OCI-LY3 (cell line): ENCODE results near the gene RNF175.

Source experiments
- H2AFZ ChIP-seq: fragments of 200-600, 300-600 bp; shearing (Covaris generic); 2 replicates; pipeline ENCODE4 v1.6.0; 2014; ENCODE audit warnings: antibody characterized with exemption, low read depth, low read length
- H3K27ac ChIP-seq: fragments of 200-600, 300-600 bp; sonication (generic); 2 replicates; pipeline ENCODE4 v1.5.1; 2014; ENCODE audit warnings: mild to moderate bottlenecking, low read length, moderate library complexity, mixed read lengths
- H3K27me3 ChIP-seq: fragments of 200-600, 300-600 bp; sonication (generic); 2 replicates; pipeline ENCODE4 v1.6.1; 2014; ENCODE audit warnings: low read depth, low read length, mixed read lengths
- H3K36me3 ChIP-seq: fragments of 200-600, 300-600 bp; sonication (generic); replicated peaks from 2 replicates; pipeline ENCODE3; 2014; ENCODE audit warnings: low read depth, low read length, mixed read lengths
- H3K4me1 ChIP-seq: fragments of 300-600, 200-600 bp; sonication (generic); 2 replicates; pipeline ENCODE4 v1.6.1; 2014; ENCODE audit warnings: low read length, mixed read lengths
- H3K4me2 ChIP-seq: fragments of 200-600, 300-600 bp; sonication (generic); 2 replicates; pipeline ENCODE4 v1.6.1; 2014; ENCODE audit warnings: low read length, mixed read lengths
- H3K4me3 ChIP-seq: fragments of 300-600, 200-600 bp; sonication (generic); 2 replicates; pipeline ENCODE4 v1.5.1; 2014; ENCODE audit warnings: antibody characterized with exemption, mild to moderate bottlenecking, low read length, moderate library complexity
- H3K79me2 ChIP-seq: fragments of 300-600, 200-600 bp; shearing (Covaris generic); 2 replicates; pipeline ENCODE4 v1.6.1; 2014; ENCODE audit warnings: mild to moderate bottlenecking, low read length, mixed read lengths
- H3K9ac ChIP-seq: fragments of 300-600, 200-600 bp; shearing (Covaris generic); 2 replicates; pipeline ENCODE4 v1.6.0; 2014; ENCODE audit warnings: mild to moderate bottlenecking, low read length, moderate library complexity
- H3K9me3 ChIP-seq: fragments of 200-600, 300-600 bp; shearing (Covaris generic); 2 replicates; pipeline ENCODE4 v1.6.1; 2014; ENCODE audit warnings: low read length, mixed read lengths; ENCODE audit not compliant: insufficient read depth
- H4K20me1 ChIP-seq: fragments of 200-600, 300-600 bp; sonication (generic); 2 replicates; pipeline ENCODE4 v1.6.1; 2016; ENCODE audit warnings: low read length, mixed read lengths; ENCODE audit not compliant: insufficient read depth
- EZH2phosphoT487 ChIP-seq: fragments of 200-600 bp; shearing (Covaris generic); IDR thresholded peaks from 2 replicates; pipeline ENCODE4 v1.6.1; 2018; ENCODE audit warnings: antibody characterized with exemption, mixed run types, low read depth
- TF ChIP-seq, protein P1 (sequence below): fragments of 200-600, 300-600 bp; sonication (generic); IDR thresholded peaks from 2 replicates; pipeline ENCODE4 v1.5.1; 2014; ENCODE audit warnings: antibody characterized with exemption, low read length, low read depth

The RNF175 gene

DNA sequence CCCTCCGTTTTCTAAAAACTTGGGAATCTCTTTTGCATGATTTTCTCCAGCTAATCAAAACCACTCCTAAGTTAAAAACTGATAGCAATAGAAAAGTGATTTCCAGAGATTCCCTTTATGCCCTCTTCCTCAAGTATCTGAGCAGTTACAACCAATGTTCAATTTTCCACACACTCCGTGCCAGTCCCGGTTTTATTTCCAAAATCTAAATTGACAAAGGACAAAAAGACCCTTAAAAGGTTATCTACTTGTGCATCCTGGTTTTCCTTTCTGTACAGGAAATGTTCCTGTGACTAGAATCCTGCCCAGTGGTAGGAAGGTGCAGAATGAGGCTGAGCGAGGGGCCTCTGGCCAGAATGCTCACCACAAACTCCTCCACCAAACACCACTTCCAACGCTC is 27.8 kb upstream of the RNF175 start:
- Histone ChIP-seq H3K9ac (no peak overlapping the region), H2AFZ (no peak overlapping the region), H3K27ac (no peak overlapping the region), H3K4me2 (no peak overlapping the region), H3K4me1 (no peaks in the 10 kb centered on the region), H4K20me1 (no peaks in the 10 kb centered on the region), H3K79me2 (no peaks in the 10 kb centered on the region), H3K36me3 (no peaks in the 10 kb centered on the region), H3K9me3 (no peaks in the 10 kb centered on the region), H3K27me3 (no peaks in the 10 kb centered on the region), H3K4me3 (no peak overlapping the region)
- TF ChIP-seq, protein P1, sequence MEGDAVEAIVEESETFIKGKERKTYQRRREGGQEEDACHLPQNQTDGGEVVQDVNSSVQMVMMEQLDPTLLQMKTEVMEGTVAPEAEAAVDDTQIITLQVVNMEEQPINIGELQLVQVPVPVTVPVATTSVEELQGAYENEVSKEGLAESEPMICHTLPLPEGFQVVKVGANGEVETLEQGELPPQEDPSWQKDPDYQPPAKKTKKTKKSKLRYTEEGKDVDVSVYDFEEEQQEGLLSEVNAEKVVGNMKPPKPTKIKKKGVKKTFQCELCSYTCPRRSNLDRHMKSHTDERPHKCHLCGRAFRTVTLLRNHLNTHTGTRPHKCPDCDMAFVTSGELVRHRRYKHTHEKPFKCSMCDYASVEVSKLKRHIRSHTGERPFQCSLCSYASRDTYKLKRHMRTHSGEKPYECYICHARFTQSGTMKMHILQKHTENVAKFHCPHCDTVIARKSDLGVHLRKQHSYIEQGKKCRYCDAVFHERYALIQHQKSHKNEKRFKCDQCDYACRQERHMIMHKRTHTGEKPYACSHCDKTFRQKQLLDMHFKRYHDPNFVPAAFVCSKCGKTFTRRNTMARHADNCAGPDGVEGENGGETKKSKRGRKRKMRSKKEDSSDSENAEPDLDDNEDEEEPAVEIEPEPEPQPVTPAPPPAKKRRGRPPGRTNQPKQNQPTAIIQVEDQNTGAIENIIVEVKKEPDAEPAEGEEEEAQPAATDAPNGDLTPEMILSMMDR, result no peak
- TF ChIP-seq EZH2phosphoT487, result no peak

DNA sequence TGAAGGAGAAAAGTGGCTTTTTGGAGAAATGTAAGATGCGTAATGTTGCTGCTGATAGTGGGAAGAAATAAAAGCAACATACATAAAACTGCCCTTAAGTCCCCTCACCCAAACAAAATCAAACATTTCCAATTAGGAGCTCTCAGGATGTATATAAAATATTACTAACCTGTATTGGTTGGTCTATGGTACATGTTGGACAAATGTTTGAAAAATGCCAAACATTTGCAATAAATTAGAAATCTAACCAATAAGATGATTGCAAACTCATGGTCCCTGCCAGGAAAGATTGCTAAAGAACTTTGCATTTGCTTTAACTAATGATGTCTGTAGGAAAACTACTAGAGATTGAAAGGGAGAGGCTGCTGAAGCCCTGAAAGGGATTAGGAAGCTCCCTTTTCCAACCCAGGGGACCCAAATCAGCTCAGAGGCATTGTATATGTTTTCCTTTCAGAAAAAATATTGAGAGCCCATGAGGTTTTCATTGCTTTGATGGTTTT is 27.3 kb upstream of the RNF175 start:
- H3K4me1 ChIP-seq, result no peaks in the 10 kb centered on the region
- H3K27ac ChIP-seq, result no peak overlapping the region
- H3K4me2 ChIP-seq, result no peak overlapping the region
- H3K9ac ChIP-seq, result no peak overlapping the region
- no peak overlapping the region for H2AFZ ChIP-seq
- H3K4me3 ChIP-seq, result no peak overlapping the region
- no peaks in the 10 kb centered on the region for H3K9me3 ChIP-seq
- H4K20me1 ChIP-seq, result no peaks in the 10 kb centered on the region
- no peaks in the 10 kb centered on the region for H3K79me2 ChIP-seq
- 0 out of 2 replicates have a peak, but pooled peaks cover 4% of the 10 kb centered on the region for H3K27me3 ChIP-seq
- H3K36me3 ChIP-seq, result no peaks in the 10 kb centered on the region
- no peak for TF ChIP-seq EZH2phosphoT487
- TF ChIP-seq, protein P1, result no peak

DNA sequence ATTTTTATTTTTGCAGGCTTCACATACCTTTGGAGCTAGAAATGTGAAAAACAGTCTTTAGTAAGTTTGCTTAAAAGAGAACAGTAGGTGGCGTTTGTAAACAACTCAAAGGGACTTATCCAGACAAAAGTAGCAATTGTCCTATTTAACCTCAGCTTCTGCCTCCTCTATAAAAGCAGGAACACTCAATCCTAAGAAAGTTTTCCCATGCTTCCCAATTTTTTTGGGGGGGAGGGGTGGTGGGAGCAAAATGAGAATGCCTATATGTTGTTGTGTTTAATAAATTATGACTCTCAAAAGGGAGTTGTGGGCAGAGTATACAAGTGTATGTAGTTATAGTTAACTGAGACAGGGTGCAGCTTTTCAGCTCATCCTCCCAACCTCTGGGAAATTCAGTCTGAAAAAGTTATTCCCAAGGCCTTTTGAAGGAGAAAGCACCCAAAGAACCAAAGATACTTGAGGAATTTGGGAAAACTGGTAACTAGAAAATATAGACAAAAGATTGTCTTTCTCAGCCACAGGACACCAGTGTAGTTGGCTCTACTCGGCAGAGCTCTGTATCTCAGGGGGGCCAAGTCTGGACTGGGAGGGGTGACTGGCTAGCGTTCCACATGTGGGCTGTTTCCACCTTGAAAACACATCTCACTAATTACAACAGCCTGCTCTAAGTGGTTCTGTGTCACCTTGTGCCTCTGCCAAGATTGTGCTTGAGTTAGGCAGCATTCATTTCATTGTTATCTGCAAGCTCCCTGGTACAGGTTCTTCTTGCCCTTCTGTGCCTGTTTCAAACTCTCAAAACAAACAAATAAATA is 26.3 kb upstream of the RNF175 start:
- Histone ChIP-seq H3K4me2 (no peak overlapping the region), H3K27me3 (0 out of 2 replicates have a peak, but pooled peaks cover 5% of the 10 kb centered on the region), H3K9ac (no peak overlapping the region)

DNA sequence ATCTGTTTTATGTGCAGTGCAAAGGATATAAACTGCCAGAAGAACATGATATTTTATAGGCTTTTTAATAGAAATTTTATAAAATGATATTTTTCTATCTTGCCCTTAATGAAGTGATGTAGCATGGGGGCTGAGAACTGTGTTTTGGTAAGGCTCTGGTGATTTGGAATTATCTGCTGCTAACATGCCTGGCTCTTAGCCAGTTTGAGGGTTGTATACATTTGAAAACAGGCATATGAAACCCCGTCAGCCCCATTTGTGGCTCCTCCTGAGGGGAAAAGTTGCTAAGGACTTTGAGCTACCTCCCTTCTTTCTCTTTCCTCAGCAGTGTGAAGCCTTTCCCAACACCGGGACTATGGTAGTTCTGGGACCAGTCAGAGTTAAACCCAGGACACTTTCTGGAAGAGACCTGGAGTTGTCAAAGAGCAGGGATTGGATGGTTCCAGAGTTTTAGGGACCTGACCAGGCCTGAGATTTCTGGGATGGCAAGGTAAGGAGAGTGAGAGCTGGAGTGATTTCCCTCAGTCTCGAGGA is 24.4 kb upstream of the RNF175 start:
- no peaks in the 10 kb centered on the region for H3K79me2 ChIP-seq
- no peak overlapping the region for H2AFZ ChIP-seq
- H3K9me3 ChIP-seq, result no peaks in the 10 kb centered on the region
- H3K4me2 ChIP-seq, result no peak overlapping the region
- H3K27ac ChIP-seq, result no peak overlapping the region
- peaks cover 18% of the 10 kb centered on the region for H3K4me1 ChIP-seq
- no peak for TF ChIP-seq EZH2phosphoT487
- TF ChIP-seq, protein P1, result no peak
- H3K36me3 ChIP-seq, result no peaks in the 10 kb centered on the region
- no peak overlapping the region for H3K9ac ChIP-seq
- H4K20me1 ChIP-seq, result no peaks in the 10 kb centered on the region
- no peak overlapping the region for H3K4me3 ChIP-seq
- 0 out of 2 replicates have a peak, but pooled peaks cover 5% of the 10 kb centered on the region for H3K27me3 ChIP-seq

More for the DNA sequence above, 26.3 kb upstream of the RNF175 start:
- TF ChIP-seq EZH2phosphoT487, result no peak
- TF ChIP-seq, protein P1, result peak; percentile 95
- Histone ChIP-seq H3K4me1 (peaks cover 5% of the 10 kb centered on the region), H3K36me3 (no peaks in the 10 kb centered on the region), H3K9me3 (no peaks in the 10 kb centered on the region), H4K20me1 (no peaks in the 10 kb centered on the region), H3K79me2 (no peaks in the 10 kb centered on the region), H3K27ac (no peak overlapping the region), H2AFZ (peak overlapping the region; percentile 37), H3K4me3 (no peak overlapping the region)
